HG03175 (cell line): ENCODE measurements around the gene PCDHA11.
"Not testable (repeated sequence)": the region's sequence is repeated elsewhere in the genome, so short reads cannot be mapped to it uniquely, and the experiment has no call there.

Source experiments
- ATAC-seq: cut with Tn5 transposase; IDR thresholded peaks from one replicate; pipeline ENCODE4 v1.9.1; 2021; ENCODE audit warnings: mild to moderate bottlenecking, moderate library complexity; ENCODE audit not compliant: unreplicated experiment

The PCDHA11 gene

GRCh38 chr5:140848139-140849102 lies 20.3 kb upstream of the PCDHA11 start, which contains the start of gene PCDHA9:
Gene PCDHA9, plus strand, starts transcription at chr5:140848382. Its CDS starts 114 bp downstream, at chr5:140848496.
- not testable (repeated sequence) for ATAC-seq

GRCh38 chr5:140849831-140850634 lies 18.7 kb upstream of the PCDHA11 start:
- ATAC-seq, result not testable (repeated sequence)

GRCh38 chr5:140855772-140856674 lies 12.7 kb upstream of the PCDHA11 start, which contains the start of gene PCDHA10:
Gene PCDHA10, plus strand, starts transcription at chr5:140855897. Its CDS starts 152 bp downstream, at chr5:140856049.
- ATAC-seq, result no peak

- no peak for ATAC-seq
Observed at GRCh38 chr5:140857177-140857986, 11.4 kb upstream of the PCDHA11 start.

GRCh38 chr5:140857987-140858240 lies 10.8 kb upstream of the PCDHA11 start:
- no peak for ATAC-seq

- no peak for ATAC-seq
Observed at GRCh38 chr5:140862441-140863295, 6.1 kb upstream of the PCDHA11 start.

- no peak for ATAC-seq
Observed at GRCh38 chr5:140869555-140869886, 764 bp downstream of the PCDHA11 start.

GRCh38 chr5:140870221-140871201 lies 1.8 kb downstream of the PCDHA11 start:
- no peak for ATAC-seq

- no peak for ATAC-seq
Observed at GRCh38 chr5:140875085-140876065, 6.6 kb downstream of the PCDHA11 start, which contains the start of gene PCDHA12. Gene PCDHA12, plus strand, starts transcription at chr5:140875308. Its CDS starts 165 bp downstream, at chr5:140875473.

GRCh38 chr5:140876541-140877261 lies 7.9 kb downstream of the PCDHA11 start:
- ATAC-seq, result not testable (repeated sequence)

GRCh38 chr5:140877262-140877581 lies 8.5 kb downstream of the PCDHA11 start:
- ATAC-seq, result no peak

- ATAC-seq, result no peak
Observed at GRCh38 chr5:140881889-140882590, 13.3 kb downstream of the PCDHA11 start, which contains the start of gene PCDHA13. Gene PCDHA13, plus strand, starts transcription at chr5:140882124. Its CDS starts 145 bp downstream, at chr5:140882269.

GRCh38 chr5:140882591-140882899 lies 13.8 kb downstream of the PCDHA11 start:
- ATAC-seq, result no peak

GRCh38 chr5:140883373-140883772 lies 14.6 kb downstream of the PCDHA11 start:
- ATAC-seq, result no peak

- ATAC-seq, result no peak
Observed at GRCh38 chr5:140883927-140884697, 15.4 kb downstream of the PCDHA11 start.
